Thoracic aorta (tissue), 2 donors: ENCODE measurements around the gene LNX1. TPM values are rescaled to one million over a fixed set of nuclear protein-coding genes. Genes with fewer than 3 reads are reported as not detected.

Experiments used
- ATAC-seq: fragments of 150-250 bp; one replicate; pipeline ENCODE4 v1.8.0; 2017; ENCODE audit warnings: low read depth; ENCODE audit not compliant: insufficient number of reproducible peaks, low FRiP score
- DNase-seq: peaks from one replicate; pipeline ENCODE4 v3.0.0-alpha.2; 2020; ENCODE audit warnings: low spot score
- H3K27ac ChIP-seq, 2 donors: fragments of 200-600 bp; sonication (generic); 1 replicate in 1 of 2; 2 replicates in 1 of 2; pipeline ENCODE4 v1.5.1; 2016; ENCODE audit warnings: mild to moderate bottlenecking in 2 of 2, moderate library complexity in 2 of 2
- H3K27me3 ChIP-seq: fragments of 200-600 bp; sonication (generic); replicated peaks from 2 replicates; pipeline ENCODE4 v1.6.0; 2016; ENCODE audit warnings: mild to moderate bottlenecking; ENCODE audit not compliant: insufficient read depth
- H3K36me3 ChIP-seq: fragments of 200-600 bp; sonication (generic); one replicate; pipeline ENCODE4 v1.5.1; 2016
- H3K4me1 ChIP-seq, 2 donors: fragments of 200-600 bp; sonication (generic); 1 replicate in 1 of 2; 2 replicates in 1 of 2; pipeline versions ENCODE4 v1.5.1 to v1.6.0; 2016; ENCODE audit warnings: low read depth in 2 of 2, mild to moderate bottlenecking in 1 of 2; ENCODE audit not compliant: control insufficient read depth in 1 of 2
- H3K4me3 ChIP-seq: fragments of 200-600 bp; sonication (generic); 2 replicates; pipeline ENCODE4 v1.5.1; 2016; ENCODE audit warnings: mild to moderate bottlenecking
- H3K9me3 ChIP-seq: fragments of 200-600 bp; sonication (generic); 2 replicates; pipeline ENCODE4 v1.5.1; 2016
- total RNA-seq, 2 donors: library from RNA; depleted of rRNA; stranded (reverse); fragments of >200 nt; gene quantifications; one replicate each; pipeline versions ENCODE4 v1.1.0 to v1.2.3, GENCODE V29; 2016
- TF ChIP-seq, protein P1 (sequence below): fragments of 200-600 bp; sonication (generic); IDR thresholded peaks from one replicate; pipeline ENCODE4 v1.5.1; 2019; ENCODE audit warnings: antibody characterized with exemption

Gene LNX1
- total RNA-seq: 10 to 100 TPM; 12.6 to 24.1 TPM

DNA sequence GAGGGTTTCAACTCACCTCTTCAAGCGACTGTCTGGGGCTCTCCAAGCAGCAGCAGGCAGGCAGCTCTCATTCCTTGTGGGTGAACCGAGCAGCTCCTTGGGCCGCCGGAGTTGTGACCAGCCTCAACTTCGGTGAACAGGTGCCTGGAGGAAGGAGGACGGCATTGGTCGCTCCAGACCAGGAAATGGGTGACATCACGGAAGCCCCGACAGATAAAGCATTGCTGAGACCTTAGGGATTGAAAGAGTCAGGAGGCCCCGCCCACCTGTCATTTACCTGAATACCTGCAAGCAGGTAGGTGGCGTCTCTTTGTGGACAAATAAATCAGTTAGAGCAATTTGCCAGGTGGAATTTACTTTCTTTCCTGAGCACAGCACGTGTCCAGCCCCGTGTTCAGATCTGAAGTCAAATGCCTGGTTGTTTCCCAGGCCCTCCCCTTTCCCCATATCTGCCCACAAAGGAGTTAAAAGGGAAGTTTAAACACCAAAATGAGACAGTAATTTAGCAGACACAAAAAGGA, at the start of gene LNX1:
Gene LNX1 (minus strand): TSS at position 115 of the 521 bp plus-strand sequence. CDS start 17,484 bp downstream, outside the sequence.
- Histone ChIP-seq H3K4me3 (peak within 1 kb of the TSS; percentile 10), H3K27ac (no peak within 1 kb of the TSS)

DNA sequence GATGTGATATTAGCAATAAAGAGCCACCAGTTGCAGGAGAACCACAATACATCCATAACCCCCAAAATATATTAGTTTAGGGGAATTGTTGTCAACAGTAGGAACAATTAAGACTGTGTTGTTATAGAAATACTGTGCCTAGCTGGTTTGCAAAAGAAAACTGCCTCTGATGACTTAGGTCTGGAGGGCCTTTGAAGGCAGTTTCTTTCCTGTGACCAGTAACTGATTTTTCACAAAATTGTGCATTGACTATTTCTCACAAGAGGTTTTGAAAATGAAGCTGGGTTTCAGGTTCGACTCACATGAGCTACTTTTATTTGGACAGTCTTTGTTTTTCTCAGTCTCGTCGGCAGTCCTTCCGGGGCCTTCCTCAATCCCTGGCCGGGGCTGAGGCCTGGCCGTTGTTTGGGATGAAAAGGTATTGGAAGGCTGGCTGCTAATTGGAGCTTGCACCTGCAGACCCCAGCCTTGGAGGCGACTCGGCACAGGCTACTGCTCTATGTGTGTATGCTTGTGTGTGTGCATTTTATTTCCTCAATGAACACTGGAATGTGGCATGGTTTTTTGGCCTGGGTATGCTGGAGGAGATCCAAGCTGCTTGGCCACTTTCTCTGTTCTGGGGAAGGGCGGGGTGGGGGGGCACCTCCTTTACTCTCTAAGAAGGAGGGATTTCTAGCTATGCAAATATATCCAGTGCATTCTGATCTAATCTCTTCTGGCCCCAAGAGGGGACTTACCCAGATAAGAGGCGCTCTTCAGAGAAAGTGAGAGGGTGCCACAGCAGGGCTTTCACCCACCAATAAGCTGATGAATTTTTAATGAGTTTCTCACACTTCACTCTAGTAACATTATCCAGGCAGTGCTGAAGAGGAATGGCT, 49.5 kb upstream of the LNX1 start:
- H3K27ac ChIP-seq: no peak overlapping the region
- H3K36me3 ChIP-seq: no peaks in the 10 kb centered on the region
- no peaks in the 10 kb centered on the region for H3K27me3 ChIP-seq
- ATAC-seq (no peak), DNase-seq (no peak)
- TF ChIP-seq, protein P1, sequence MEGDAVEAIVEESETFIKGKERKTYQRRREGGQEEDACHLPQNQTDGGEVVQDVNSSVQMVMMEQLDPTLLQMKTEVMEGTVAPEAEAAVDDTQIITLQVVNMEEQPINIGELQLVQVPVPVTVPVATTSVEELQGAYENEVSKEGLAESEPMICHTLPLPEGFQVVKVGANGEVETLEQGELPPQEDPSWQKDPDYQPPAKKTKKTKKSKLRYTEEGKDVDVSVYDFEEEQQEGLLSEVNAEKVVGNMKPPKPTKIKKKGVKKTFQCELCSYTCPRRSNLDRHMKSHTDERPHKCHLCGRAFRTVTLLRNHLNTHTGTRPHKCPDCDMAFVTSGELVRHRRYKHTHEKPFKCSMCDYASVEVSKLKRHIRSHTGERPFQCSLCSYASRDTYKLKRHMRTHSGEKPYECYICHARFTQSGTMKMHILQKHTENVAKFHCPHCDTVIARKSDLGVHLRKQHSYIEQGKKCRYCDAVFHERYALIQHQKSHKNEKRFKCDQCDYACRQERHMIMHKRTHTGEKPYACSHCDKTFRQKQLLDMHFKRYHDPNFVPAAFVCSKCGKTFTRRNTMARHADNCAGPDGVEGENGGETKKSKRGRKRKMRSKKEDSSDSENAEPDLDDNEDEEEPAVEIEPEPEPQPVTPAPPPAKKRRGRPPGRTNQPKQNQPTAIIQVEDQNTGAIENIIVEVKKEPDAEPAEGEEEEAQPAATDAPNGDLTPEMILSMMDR: no peak
- peaks cover 3 to 8% of the 10 kb centered on the region in 2 donors for H3K4me1 ChIP-seq
- no peaks in the 10 kb centered on the region for H3K9me3 ChIP-seq
- H3K4me3 ChIP-seq: no peak overlapping the region

More for the DNA sequence above, at the start of gene LNX1:
- ATAC-seq (no peak), DNase-seq (no peak)
- no peaks in the 10 kb centered on the region for H3K4me1 ChIP-seq
- no peaks in the 10 kb centered on the region for H3K27me3 ChIP-seq
- TF ChIP-seq, protein P1: no peak
- no peaks in the 10 kb centered on the region for H3K36me3 ChIP-seq
- H3K9me3 ChIP-seq: no peaks in the 10 kb centered on the region

DNA sequence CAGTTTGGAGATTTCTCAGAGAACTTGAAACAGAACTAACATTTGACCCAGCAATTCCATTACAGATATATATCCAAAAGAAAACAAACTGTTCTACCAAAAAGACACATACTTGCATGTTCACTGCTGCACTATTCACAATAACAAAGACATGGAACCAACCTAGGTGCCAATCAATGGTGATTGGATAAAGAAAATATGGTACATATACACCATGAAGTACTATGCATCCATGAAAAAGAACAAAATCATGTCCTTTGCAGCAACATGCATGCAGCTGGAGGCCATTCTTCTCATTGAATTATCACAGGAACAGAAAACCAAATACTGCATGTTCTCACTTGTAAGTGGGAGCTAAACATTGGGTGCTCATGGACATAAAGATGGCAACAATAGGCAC, 47.6 kb upstream of the LNX1 start:
- no peaks in the 10 kb centered on the region for H3K9me3 ChIP-seq
- H3K4me3 ChIP-seq: no peak overlapping the region
- peaks cover 3 to 8% of the 10 kb centered on the region in 2 donors for H3K4me1 ChIP-seq
- H3K27ac ChIP-seq: no peak overlapping the region
- no peaks in the 10 kb centered on the region for H3K36me3 ChIP-seq
- no peak for DNase-seq
- ATAC-seq: no peak
- TF ChIP-seq, protein P1: no peak
- H3K27me3 ChIP-seq: no peaks in the 10 kb centered on the region

DNA sequence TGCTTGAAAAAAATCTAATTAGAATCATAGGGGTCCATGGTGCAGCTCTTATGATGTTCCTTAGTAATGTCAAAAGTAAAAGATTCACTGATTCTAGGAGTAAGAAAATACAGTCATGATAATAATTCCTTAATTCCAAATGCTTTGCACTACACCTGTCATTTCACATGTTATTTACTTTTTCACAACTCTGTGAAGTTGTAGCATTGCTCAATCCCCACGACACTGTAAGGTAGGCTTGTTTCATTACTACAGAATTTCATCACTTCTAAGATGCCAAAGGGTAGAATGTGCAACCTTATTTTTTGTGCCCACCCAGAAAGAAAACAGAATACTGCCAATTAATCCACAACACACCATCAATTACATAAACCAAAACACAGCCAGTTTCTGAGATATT, 46.1 kb upstream of the LNX1 start:
- H3K27ac ChIP-seq: no peak overlapping the region
- DNase-seq (no peak), ATAC-seq (no peak)
- peaks cover 3 to 8% of the 10 kb centered on the region in 2 donors for H3K4me1 ChIP-seq
- no peak overlapping the region for H3K4me3 ChIP-seq
- no peaks in the 10 kb centered on the region for H3K9me3 ChIP-seq
- TF ChIP-seq, protein P1: no peak
- no peaks in the 10 kb centered on the region for H3K36me3 ChIP-seq
- no peaks in the 10 kb centered on the region for H3K27me3 ChIP-seq

DNA sequence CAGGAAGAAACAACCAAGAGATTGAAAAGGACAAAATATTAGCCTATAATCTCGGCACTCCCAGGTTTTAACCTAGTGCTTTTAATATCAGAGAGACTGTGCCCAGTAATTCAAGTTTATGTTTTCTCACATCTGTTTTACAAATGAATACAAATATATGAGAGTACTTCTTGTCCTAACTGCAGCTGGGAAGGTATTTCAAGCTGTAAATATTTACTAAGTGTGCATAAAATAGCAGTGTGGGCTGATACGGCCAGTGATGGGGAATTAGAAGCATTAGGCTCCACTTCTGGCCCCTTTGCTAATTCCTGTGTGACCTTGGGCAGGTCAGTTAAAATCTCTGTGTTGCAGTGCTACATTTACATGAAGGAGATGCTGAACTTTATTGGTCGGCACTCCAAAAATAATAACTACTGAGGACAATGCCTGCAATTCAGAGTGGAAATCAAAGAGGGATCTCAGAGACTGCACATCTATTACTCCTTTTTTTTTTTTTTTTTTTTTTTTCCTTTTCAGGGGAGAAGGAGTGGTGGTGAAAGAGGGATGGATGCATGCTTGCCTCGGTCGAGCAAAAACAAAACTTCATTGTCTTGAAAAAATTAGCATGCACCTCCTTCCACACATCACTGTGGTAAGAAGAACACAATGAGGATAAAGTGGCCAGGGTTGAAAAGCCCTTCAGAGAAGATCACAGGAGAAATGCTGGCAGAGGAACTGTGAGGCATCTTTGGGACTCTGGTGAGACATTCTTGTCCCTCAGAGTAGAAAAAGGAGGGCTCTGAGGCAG, 44.6 kb upstream of the LNX1 start:
- Histone ChIP-seq H3K27ac (no peak overlapping the region), H3K4me3 (no peak overlapping the region), H3K36me3 (no peaks in the 10 kb centered on the region), H3K4me1 (peaks cover 2 to 8% of the 10 kb centered on the region in 2 donors), H3K9me3 (no peaks in the 10 kb centered on the region), H3K27me3 (no peaks in the 10 kb centered on the region)
- ATAC-seq (no peak), DNase-seq (no peak)
- TF ChIP-seq, protein P1: no peak
